Fibroblast of mammary gland (primary cell): ENCODE data around the gene DTNB.

ENCODE experiments used
- DNase-seq: peaks from one replicate; pipeline ENCODE4 v3.0.0-alpha.2; 2010; ENCODE audit warnings: low read depth
- H3K4me3 ChIP-seq: 2 replicates; pipeline ENCODE4 v1.5.1; 2011; ENCODE audit warnings: low read depth, mild to moderate bottlenecking, low read length, moderate library complexity; ENCODE audit not compliant: control insufficient read depth
- TF ChIP-seq, protein P1 (sequence below): conservative IDR thresholded peaks from 2 replicates; pipeline ENCODE4 v1.5.1; 2011; ENCODE audit warnings: low read depth, low read length, inconsistent platforms; ENCODE audit not compliant: control insufficient read depth, insufficient read depth

DTNB gene

DNA sequence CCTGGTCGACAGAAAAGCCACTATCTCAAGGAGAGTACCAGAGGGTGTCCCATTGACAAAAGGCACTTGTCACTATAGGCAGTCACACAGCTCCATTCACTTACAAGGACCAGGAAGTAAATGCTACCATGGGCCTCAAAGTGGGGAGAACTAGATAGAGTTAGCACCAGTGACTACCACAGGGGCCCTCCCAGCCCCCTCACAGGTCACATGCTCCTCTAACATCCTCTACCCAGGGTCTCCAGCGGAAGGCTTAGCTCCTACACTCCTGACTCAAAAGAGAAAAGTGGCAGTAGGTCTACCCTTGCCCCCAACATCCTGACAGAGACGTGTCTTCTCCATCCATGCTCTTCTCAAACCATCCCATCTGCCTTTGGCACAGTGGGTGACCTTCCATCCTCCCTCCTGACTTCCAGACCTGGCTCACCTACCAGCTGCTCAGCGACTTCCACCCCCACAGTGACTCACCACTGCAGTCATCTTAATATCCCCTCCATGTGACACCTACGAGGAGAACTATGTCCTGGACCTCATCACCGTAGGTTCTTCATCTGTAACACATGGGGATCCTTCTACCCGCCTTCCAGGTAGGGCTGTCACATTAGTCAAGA lies 326.1 kb downstream of the DTNB start:
- peak; percentile 66 for DNase-seq
- no peak overlapping the region for H3K4me3 ChIP-seq
- TF ChIP-seq, protein P1, sequence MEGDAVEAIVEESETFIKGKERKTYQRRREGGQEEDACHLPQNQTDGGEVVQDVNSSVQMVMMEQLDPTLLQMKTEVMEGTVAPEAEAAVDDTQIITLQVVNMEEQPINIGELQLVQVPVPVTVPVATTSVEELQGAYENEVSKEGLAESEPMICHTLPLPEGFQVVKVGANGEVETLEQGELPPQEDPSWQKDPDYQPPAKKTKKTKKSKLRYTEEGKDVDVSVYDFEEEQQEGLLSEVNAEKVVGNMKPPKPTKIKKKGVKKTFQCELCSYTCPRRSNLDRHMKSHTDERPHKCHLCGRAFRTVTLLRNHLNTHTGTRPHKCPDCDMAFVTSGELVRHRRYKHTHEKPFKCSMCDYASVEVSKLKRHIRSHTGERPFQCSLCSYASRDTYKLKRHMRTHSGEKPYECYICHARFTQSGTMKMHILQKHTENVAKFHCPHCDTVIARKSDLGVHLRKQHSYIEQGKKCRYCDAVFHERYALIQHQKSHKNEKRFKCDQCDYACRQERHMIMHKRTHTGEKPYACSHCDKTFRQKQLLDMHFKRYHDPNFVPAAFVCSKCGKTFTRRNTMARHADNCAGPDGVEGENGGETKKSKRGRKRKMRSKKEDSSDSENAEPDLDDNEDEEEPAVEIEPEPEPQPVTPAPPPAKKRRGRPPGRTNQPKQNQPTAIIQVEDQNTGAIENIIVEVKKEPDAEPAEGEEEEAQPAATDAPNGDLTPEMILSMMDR, result no peak

DNA sequence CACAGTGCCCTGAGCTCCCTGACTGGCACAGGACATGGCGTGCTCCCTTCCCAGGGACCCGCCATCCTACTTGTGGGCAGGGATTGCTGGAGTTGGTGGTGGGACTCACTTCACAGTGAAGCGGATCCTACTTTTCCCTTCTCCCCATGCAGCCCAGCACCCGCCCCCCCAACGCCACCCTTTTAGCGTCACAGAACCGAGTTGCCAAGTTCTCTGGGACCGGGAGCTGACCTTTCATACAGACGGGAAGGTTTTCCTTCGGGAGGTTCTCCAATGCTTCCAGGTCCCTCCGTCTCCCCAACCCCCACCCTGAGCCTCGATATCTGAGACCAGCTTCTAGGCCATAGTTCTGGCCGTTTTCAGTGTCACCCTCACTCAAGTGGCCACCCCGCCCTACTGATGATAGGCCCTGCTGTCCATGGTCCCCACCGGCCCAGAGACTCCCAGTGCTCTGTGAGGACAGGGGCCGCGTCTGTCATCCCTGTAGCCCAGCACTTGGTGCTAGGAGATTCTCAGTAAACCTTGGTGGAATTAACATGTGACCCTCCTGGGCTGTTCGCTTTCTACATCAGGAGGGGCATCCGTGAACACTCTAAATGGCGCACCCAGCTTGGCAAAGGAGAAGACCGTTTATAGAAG lies 330.1 kb downstream of the DTNB start:
- TF ChIP-seq, protein P1, result no peak
- no peak overlapping the region for H3K4me3 ChIP-seq
- DNase-seq, result no peak

DNA sequence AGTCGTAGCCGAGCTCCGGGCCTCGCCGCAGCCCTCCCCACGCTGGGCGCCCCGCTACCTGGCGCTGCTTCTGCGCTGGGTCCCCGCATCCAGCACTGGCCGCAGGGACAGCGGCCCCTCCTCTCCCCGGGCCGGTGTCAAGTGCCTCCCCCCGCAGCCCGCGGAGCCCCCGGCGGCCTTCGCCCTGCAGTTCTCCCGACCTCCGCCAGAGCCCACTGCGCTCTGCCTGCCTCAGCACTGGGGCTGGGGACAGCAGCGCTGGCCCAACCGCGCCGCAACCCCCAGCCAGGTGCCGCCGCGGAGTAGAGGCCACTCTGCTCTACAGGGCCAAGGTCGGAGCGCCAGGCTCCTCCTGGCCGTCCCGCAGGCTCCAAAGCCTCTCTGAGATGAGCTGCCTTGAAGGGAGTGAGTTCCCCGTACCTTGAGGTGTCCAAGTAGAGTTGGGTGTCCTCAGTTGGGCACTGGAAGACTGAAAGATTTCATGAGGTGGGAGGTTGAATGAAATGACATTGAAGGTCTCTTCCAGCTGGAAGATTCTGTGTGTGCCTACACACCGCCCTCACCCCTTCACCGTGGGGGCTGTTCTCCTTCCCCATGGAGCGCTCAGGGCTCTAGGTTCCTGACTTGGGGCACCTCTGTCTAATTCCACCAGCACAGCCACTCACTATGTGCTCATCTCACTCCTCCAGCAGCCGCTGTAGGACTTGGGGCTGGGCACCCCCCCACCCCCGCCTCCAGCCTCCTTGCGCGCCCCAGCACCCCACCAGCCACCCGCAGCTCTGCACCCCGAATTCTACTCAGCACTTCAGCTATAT lies 330.8 kb downstream of the DTNB start:
- DNase-seq, result peak; percentile 67
- TF ChIP-seq, protein P1, result peak; percentile 63
- peak overlapping the region; percentile 37 for H3K4me3 ChIP-seq

DNA sequence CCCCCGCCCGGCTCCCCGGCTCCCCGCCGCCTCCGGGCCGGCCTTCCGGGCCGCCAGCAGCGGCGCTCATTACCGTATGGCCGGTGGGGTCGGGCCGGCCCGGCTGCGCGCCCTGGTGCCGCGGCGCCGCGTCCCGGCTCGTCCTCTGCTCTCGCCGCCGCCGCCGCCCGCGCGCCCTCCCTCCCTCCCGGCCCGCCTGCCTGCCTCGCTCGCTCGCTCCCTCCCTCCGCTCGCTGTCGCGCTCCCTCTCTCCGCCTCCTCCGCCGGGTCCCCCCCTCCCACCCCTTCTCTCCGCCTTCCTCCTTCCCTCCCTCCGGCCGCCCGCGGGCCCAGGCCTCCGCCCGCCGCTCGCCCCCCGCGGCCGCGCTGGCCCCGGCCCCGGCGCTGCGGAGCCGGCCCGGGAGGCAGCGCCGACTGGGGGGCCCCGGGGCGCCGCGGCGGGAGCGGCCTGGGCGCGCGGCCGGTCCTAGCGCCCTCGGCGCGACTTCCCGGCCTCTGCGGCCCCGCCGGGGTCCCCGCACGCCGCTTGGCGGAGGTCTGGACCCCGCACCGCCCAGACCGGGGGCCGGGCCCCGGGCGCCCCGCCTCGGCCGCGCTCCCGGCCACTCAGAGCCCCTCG lies 331.5 kb downstream of the DTNB start, which contains the start of gene DNMT3A:
DNMT3A (minus strand) TSS at position 173 of the 619 bp plus-strand sequence. CDS start 27,941 bp downstream, outside the sequence.
- TF ChIP-seq, protein P1, result no peak
- peak within 1 kb of the TSS; percentile 42 for H3K4me3 ChIP-seq
- DNase-seq, result peak; percentile 49

DNA sequence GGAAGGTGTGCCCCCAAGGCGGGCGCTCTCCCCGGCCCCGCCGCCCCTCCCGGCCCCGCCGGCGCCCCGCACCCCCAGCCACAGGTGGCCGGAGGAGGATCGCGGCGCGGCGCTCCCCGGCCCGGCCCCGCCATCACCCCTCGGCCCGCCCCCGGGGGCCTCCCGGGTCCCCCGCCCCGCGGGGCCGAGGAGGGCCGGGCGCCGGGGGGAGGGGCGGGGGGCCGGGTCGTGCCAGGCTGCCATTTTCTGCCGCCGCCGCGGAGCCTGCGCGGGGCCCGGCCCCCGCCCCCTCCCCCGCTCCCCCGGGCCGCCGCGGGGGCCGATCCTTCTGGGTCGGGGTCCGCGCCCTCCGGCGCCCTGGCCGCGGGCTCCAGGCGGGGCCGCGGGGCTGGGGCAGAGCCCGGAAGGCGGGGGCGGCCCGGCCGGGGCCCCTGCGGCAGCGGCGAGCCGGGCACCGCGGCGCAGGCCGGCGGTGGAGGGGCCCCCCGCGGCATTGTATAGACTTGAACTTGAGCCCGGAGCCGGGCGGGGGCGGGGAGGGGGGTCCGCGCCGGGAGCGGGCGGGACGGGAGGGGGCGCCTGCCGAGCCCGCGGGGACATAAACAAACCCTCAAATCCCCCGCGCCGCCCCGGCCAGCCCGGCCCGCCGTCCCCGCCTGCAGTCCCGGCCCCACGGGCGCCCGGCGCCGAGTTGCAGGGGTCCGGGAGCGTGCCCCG lies 332.2 kb downstream of the DTNB start:
- TF ChIP-seq, protein P1, result no peak
- no peak for DNase-seq
- H3K4me3 ChIP-seq, result peak overlapping the region; percentile 42

DNA sequence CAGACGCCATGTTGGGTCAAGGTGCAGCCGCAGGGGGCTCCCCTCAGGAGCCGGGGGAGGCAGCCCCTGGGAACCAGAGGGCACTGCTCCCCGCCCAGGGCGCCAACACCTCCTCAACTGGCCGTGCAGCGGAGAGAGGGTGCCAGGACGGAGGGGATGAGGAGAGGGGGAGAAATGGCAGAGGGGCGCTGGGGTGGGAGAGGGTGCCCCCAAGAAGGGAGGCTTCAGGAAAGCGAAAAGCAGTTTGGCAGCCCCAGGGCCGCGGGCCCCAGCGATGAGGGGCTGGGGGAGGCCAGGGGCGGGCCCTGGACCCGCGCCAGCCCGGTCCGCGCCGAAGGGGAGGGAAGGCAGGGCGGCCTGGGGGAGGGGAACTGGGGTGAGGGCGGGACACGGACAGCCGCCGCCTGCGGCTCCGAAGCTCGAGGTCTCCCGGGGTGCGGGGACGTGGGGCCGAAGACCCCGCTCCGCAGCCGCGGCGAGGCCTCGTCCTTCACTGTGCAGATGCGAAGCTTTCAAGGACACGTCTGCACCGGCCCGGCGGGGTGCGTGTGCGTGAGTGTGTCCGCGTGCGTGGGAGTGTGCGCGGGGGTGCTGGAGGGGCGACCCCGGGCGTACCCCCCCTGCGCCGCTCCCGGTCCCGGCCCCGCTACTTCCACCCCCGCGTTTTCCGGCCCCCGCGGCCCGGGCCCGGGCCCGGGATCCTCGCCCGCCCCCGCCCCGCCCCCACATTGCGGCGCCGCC lies 333.0 kb downstream of the DTNB start:
- no peak for DNase-seq
- TF ChIP-seq, protein P1, result no peak

More for the DNA sequence above, 333.0 kb downstream of the DTNB start:
- H3K4me3 ChIP-seq, result peak overlapping the region; percentile 42
